NCI-H748 (cell line): Measurements from ENCODE around the gene GID4.

ENCODE experiments used
- DNase-seq: peaks from one replicate; lab custom pipeline; 2025; ENCODE audit not compliant: unreplicated experiment; lab: John Stamatoyannopoulos, UW

GID4 gene

DNA sequence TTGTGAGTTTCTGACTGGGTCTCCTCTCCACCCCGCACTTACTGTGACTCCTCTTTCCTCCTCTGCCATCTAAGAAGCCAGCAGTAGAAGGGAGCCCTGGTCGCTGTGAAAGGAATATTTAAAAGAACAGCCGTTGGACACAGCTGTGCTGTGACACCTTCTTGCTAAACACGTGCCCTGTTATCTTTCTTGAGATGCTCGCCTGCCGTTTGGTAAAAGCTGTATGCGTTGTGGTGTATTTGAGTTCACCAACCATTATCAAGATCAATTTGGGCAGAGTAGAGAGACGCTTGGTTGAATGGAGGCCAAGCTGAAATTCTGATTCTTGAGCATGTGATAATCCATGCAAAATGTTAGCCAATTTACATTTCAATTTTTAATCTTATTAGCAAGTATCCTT lies 3.8 kb downstream of the GID4 start:
- DNase-seq, result no peak

DNA sequence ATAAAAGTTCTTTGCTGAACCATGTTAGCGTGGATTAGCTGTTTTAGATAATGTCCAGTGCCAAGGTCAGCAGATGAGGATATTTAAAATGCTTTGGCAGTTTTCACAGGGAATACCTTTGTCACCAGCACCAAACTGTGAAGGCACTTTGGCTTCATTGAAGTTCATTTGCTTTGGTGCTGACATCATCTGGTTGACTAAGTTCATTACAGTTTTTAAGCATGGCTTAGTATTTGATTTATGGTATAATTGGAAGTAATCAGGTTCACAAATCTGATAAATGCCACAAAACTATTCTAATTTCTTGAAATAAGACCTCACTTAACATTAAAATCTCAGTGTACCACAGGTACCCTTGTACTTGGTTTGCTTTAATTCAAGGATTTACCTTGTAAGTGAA lies 4.3 kb downstream of the GID4 start:
- DNase-seq, result peak; percentile 28

- DNase-seq, result no peak
These were observed 5.4 kb downstream of the GID4 start for GRCh38 chr17:18044609-18045008.

DNA sequence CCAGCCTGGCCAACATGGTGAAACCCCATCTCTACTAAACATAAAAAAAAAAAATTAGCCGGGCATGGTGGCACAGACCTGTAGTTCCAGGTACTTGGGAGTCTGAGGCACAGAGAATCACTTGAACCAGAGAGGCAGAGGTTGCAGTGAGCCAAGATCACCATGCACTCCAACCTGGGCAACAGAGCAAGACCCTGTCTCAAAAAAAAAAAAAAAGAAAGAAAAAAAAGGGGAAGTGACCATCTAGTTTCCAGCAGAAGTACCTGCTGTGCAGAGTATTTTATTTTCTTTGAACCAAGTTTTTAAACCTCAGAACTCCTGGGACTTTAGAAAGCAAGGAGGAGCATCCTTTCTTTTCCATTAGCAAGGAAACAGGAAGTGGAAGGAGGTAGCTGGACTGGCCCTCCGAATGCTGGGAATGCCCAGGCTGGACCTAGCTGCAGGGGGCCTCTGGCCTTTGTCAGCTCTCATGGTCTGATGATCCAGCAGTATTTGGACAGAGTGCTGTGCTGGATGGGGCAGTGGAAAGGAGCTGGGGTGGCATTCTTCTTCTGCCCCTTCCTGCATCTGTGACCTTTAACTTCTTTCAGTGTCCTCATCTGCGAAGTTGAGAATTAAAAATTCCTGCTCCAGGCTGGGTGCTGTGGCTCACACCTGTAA lies 6.6 kb downstream of the GID4 start:
- DNase-seq, result no peak

- DNase-seq, result no peak
These were observed 16.4 kb downstream of the GID4 start for GRCh38 chr17:18055597-18055996.

- DNase-seq, result no peak
These were observed 17.0 kb downstream of the GID4 start for GRCh38 chr17:18056214-18056613.

DNA sequence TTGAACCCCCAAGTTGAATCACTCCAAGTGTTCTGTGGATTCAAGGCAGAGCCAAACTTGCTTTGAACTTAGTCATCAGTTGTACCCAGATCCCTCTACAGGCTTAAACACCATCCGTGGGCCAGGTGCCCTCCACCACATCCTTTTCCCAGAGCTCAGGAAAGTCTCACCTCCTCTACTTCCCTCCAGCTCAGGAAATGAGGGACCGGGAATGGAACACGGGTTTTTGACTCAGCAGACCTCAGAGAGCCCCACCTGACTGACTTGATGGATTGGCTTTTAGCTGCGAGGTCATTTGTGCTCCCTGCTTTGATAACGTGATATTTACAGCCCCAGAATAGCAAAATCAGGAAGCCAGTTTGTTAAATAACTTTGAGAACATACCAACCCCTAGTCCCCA lies 20.1 kb downstream of the GID4 start:
- no peak for DNase-seq

DNA sequence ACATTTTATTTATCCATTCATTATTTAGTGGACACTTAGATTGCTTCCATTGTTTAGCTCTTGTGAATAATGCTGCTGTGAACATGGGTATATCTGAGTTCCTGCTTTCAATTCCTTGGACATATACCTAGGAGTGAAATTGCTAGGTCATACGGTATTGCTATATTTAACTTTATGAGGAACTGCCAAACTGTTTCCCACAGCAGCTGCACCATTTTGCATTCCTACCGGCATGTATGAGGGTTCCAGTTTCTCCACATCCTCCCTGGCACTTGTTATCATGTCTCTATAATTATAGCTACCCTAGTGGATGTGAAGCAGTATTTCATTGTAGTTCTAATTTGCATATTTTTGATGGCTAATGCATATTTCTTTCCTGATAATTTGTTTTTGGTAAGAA lies 24.8 kb downstream of the GID4 start:
- no peak for DNase-seq

DNA sequence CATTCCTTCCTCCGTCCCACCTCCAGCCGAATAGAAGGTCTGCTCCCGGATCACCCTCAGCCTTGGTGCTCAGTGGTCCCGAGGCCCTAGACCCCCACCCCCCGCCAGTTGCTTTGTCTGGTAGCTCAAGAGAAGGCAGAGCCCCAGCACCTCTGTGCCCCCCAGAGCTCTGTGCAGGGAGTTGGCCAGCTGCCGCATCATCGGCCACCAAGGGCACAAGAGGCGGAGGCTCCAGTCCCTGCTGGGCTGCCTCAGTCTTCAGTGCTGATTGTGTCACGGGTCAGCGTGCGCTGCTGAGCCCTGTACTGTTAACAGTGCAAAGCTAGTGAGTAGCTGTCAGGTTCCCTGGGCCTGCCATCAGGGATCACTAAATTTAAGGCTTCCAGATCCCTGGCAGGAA lies 26.3 kb downstream of the GID4 start:
- no peak for DNase-seq

- no peak for DNase-seq
These were observed 27.7 kb downstream of the GID4 start for GRCh38 chr17:18066866-18067265.

DNA sequence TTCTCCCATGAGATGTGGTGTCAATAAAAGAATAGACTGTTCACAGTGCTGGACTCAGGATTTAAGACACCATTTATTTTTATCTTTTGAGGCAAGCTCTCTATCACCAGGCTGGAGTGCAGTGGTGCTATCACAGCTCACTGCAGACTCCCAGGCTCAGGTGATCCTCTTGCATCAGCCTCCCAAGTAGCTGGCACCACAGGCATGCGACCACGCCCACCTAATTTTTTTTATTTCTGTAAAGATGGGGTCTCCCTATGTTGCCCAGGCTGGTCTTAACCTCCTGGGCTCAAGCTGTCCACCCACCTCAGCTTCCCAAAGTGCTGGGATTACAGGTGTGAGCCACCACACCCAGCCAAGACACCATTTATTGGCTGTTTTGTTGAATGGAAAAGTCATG lies 29.9 kb downstream of the GID4 start:
- DNase-seq, result no peak

GRCh38 chr17:18070861-18071340 lies 31.7 kb downstream of the GID4 start:
- DNase-seq, result peak; percentile 65

DNA sequence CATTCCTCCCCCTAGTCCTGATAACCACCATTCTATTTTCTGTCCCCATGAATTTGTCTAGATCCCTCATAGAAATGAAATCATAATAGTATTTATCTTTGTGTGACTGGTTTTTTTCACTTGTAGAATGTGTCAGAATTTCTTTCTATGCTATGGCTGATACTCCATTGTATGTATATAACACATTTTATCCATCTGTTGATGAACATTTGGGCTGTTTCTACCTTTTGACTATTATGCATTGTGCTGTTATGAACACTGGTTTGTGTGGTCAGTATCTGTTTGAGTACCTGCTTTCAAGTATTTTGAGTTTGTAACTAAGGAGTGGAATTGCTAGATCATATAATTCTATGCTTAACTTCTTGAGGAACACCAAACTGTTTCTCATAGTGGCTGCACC lies 32.5 kb downstream of the GID4 start:
- no peak for DNase-seq

DNA sequence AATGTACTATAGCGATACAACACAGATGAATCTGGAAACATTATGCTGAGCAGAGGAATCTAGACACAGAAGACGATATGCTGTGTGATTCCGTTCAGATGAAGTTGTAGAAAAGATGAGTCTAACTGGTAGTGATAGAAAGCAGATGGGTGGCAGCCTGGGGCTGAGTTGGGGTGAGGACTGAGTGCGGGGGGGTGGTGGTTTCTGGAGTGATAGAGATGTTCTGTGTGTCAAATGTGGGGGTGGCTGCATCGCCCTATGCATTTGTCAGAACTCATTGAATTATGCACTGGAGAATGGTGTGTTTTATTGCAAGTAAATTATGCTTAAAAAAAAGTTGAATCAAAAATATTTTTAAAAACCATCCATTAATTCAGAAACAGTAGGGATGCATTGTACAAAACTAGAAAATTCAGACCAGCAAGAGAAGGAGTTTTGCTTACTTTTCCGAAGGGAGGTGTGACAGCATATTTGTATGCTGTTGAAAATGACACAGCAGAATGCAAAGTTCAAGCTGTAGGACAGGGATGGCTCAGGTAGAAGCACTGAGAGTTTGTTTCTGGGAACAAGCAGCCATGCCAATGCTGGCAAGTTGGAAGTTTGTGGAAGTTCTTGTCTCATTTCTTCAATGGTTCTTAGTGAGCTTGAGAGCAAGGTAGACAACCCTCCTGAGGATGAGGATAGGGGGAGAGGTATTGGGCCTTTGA lies 35.5 kb downstream of the GID4 start:
- no peak for DNase-seq

DNA sequence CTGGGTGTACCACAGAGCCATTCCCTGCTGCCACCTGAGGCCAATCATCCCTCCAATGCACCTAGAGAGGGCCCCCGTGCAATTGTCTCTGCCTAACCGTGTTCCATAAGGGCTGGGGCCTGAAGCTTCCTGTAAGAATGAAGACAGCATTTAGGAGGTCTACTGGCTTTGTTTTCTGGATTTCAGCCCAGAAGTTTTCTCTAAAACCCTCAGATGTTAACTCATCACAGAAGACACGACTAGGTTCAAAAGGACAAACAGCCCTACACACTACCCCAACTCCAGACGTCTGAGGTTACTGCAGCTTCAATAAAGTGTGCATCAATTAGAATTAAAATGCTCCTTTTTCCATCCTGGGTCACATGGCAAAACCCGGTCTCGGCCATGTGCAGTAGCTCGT lies 37.7 kb downstream of the GID4 start:
- DNase-seq, result no peak

GRCh38 chr17:18079543-18079942 lies 40.3 kb downstream of the GID4 start:
- DNase-seq, result no peak

GRCh38 chr17:18084256-18084655 lies 45.0 kb downstream of the GID4 start:
- DNase-seq, result no peak

DNA sequence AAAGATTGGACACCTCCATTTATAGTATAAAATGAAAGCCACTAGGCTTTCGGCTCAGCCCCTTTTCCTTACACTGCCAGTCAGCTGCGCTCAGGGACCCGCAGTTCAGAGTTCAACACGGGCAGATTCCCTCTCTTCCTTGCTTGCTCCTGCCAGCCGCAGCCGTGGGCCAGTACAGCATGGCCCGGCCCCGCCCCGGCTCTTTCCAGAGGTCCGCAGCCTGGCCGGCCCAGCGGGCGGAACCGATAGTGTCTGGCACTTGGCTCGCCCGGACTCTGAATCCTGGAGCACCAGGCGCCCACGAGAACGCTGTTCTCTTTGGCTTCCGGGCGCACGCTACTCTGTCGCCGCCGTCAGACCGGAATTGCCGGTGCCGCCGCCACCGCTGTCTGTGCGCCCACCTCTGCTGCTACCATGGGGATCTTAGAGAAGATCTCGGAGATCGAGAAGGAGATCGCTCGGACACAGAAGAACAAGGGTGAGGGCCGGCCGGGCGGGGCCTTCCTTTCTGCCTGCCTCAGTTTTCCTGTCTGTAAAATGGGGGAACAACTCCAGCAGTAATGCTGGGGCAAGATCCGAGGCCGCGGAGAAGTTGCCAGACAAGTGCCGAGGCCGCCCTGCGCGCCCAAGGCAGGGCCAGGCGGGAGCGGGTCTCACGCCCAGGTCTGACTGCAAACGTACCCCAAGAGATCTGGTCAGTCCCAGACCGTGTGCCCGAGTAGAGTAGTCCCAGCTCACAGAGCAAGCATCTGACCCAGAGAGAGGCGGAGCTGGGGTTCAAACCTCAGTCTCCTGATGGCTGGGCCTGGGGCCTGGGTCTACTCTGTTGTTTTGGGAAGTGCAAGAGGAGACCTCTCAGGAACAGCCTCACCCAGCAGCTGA lies 48.6 kb downstream of the GID4 start, which contains the start of gene DRG2:
Gene DRG2, plus strand, starts transcription at position 339 of the 882 bp plus-strand sequence. Its CDS starts 76 bp downstream, at position 415.
- DNase-seq, result peak; percentile 96

DNA sequence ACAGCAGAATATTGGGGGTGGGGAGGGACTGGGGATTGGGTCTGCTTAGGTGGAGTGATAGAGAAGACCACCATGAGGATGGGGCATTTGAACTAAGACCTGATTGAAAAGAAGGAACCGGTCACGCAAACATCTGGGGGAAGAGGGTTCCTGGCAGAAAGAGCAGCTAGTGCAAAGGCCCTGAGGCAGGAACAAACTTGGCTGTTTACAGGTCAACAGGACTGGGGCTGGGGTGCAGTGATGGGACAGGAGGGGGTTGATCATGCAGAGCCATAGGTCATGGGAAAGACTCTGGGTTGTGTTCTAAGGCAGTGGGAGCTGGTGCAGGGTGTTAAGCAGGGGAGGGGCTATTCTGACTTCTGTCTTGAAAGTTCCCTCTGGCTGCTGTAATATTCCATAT lies 50.4 kb downstream of the GID4 start:
- no peak for DNase-seq

DNA sequence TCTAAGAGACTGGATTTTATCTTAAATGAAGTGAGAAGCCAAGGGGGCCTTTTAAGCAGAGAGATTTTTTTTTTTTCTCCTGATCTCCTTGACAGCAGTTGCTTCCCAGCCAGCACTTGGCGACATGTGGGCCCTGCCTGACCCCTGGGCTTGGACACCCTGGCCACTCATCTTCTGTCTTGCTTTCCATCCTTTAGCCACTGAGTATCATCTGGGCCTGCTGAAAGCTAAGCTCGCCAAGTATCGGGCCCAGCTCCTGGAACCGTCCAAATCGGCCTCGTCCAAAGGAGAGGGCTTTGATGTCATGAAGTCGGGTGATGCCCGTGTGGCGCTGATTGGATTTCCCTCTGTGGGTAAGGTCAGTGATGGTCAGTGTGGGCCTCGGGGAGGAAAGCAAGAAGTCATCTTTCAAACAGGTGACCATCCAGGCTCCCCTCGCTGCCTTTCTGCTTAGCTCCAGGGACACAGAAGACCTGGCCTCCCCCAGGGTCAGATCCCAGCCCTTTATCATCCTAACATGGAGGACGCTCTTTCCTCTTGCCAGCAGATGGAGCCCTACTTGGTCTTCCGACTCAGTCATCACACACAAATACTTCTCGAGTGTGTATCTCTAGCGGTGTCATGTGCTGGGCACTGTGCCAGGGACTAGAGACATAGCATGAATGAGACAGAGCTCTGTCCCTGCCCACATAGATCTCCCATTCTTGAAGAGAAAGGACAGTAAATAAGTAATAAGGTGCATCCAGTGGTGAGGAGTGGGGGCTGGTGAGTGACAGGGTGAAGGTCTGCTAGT lies 54.6 kb downstream of the GID4 start:
- DNase-seq, result peak; percentile 66

DNA sequence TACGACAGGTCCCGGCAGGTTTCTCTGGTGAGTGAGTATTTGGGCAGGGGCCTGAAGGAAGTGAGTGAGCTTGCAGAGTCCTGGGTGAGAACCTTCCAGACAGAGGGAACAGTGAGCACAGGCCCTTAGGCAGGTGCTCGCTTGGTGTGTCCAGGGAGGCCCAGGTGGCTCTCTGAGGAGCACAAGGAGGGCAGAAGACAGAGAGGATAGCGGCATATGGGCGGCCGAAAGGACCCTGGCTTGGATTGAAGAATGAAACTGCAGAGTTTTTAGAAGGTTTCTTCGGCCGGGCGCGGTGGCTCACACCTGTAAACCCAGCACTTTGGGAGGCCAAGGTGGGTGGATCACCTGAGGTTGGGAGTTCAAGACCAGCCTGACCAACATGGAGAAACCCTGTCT lies 55.2 kb downstream of the GID4 start:
- no peak for DNase-seq
